Measurements from ENCODE around the gene RAPGEF4. TPM values are rescaled to one million over a fixed set of nuclear protein-coding genes. Genes with fewer than 3 reads are reported as not detected.

Gene RAPGEF4
- total and polyA plus RNA-seq, 2 of the 13 experiments (the other 11 are each of a cell fraction or from before 2014, with no cell fraction given): 0.78 to 0.91 TPM

- ChIA-PET POLR2A (no interaction called here), CTCF (ENCODE audit: low intra/inter-chr PET ratio, low total read pairs) (no interaction called here)
- Histone ChIP-seq H2AFZ (ENCODE audit: low read length) (no peak overlapping the region), H3K27ac (ENCODE audit: extremely low read length, insufficient read depth, low read length) (no peak overlapping the region), H3K4me1 (ENCODE audit: insufficient read depth, low read length) (peaks cover 8% of the 10 kb centered on the region; the same call in 1 of the 2 replicates), H3K27me3 (ENCODE audit: control insufficient read depth in 1 of 2, insufficient read depth in 2 of 2, low read length in 2 of 2) (peaks cover 7 to 45% of the 10 kb centered on the region in 2 experiments; a peak in 4 of 5 replicates), H3K4me2 (ENCODE audit: low read depth, low read length) (peak overlapping the region; percentile 69), H3K9ac (ENCODE audit: insufficient read depth, low read depth, low read length) (no peak overlapping the region), H4K20me1 (ENCODE audit: insufficient read depth, low read length) (no peaks in the 10 kb centered on the region), H3K79me2 (ENCODE audit: insufficient read depth, low read length) (no peaks in the 10 kb centered on the region), H3K36me3 (replicated peaks in 1 of 2; ENCODE audit: control insufficient read depth in 1 of 2, insufficient read depth in 2 of 2, low read length in 2 of 2) (no peaks in the 10 kb centered on the region), H3K9me3 (ENCODE audit: low read length) (no peaks in the 10 kb centered on the region), H3K4me3 (replicated peaks in 1 of 3; ENCODE audit: insufficient read depth in 1 of 3, low read depth in 2 of 3, low read length in 3 of 3) (peak overlapping the region; percentile 31 to 70 (median 37); a peak in 3 of 6 replicates)
- FAIRE-seq (no peak), DNase-seq (ENCODE audit: low spot score) (no peak), ATAC-seq (peak; percentile 39; the same call in 2 of the 3 replicates)
- no peak for TF ChIP-seq SETDB1 (CRISPR knock-in tag; IDR thresholded peaks at IDR 0.05; ENCODE audit: borderline replicate concordance)
- TF ChIP-seq ZNF678 (CRISPR knock-in tag; IDR thresholded peaks at IDR 0.05): no peak
- no peak for TF ChIP-seq PLRG1 (conservative IDR thresholded peaks at IDR 0.05)
- TF ChIP-seq ZNF777 (CRISPR knock-in tag; IDR thresholded peaks at IDR 0.05): peak; percentile 42; the same call in 1 of the 2 replicates
- no peak for TF ChIP-seq ZNF549 (CRISPR knock-in tag; IDR thresholded peaks at IDR 0.05)
- TF ChIP-seq PRDM10 (CRISPR knock-in tag; IDR thresholded peaks at IDR 0.05; ENCODE audit: low read depth): no peak
- no peak for TF ChIP-seq ATF3 (CRISPR knock-in tag; IDR thresholded peaks at IDR 0.05)
- no peak for TF ChIP-seq ZBTB49 (CRISPR knock-in tag; IDR thresholded peaks at IDR 0.05; ENCODE audit: borderline replicate concordance)
- TF ChIP-seq TMF1 (CRISPR knock-in tag; IDR thresholded peaks at IDR 0.05; ENCODE audit: low read depth): no peak
- no peak for TF ChIP-seq SATB2 (CRISPR knock-in tag; IDR thresholded peaks at IDR 0.05)
- peak; percentile 64; the same call in 1 of the 2 replicates for TF ChIP-seq EZH2 (conservative IDR thresholded peaks at IDR 0.05; ENCODE audit: low read depth, low read length)
- TF ChIP-seq ZNF792 (CRISPR knock-in tag; IDR thresholded peaks at IDR 0.05): no peak
- no peak for TF ChIP-seq ATRX (CRISPR knock-in tag; IDR thresholded peaks at IDR 0.05; ENCODE audit: borderline replicate concordance)
- no peak for TF ChIP-seq SRY (CRISPR knock-in tag; IDR thresholded peaks at IDR 0.05)
- in situ Hi-C loops (cut with HindIII; ENCODE audit: extremely low pct_ligation_motif_present, low pct_unique_long_range_greater_than_20kb) (no loop called here), intact Hi-C loops (cut with micrococcal nuclease; ENCODE audit: unreplicated experiment) (no loop called here)
- WGBS (ENCODE audit: low lambda C conversion rate): 47% methylated on average over 22 of the region's 24 CpGs
- BruUV-seq (replicated peaks): no TSS peak
These were observed 699 bp upstream of the RAPGEF4 start for GRCh38 chr2:172734711-172735581.

All from HepG2 (cell line).